Heart left ventricle (tissue), 13 donors: Measurements from ENCODE around the gene IFIT2.

Experiments used
- CTCF ChIP-seq, 12 donors: fragments of 200-600 bp; sonication (generic) in 4 of 12; IDR thresholded peaks; one replicate each; pipeline versions ENCODE4 v1.5.0 to v1.8.0; 2018 to 2022; ENCODE audit warnings: antibody characterized with exemption in 12 of 12, mild to moderate bottlenecking in 5 of 12
- POLR2A ChIP-seq, 2 donors: fragments of 450-650 bp; IDR thresholded peaks; one replicate each; pipeline ENCODE4 v1.6.1; 2017; ENCODE audit warnings: antibody characterized with exemption in 2 of 2, mild to moderate bottlenecking in 2 of 2, moderate library complexity in 2 of 2
- donor health status: ischemic (EF 13 %, LVEDD 7.1; RV severe dilation, severe dysfunction).
- donor health status: DM: no; HTN: yes; CAD: no.
- donor health status: DM: no; HTN: no; CAD: no.
- donor health status: ischemic (EF 25% LVEDD 6.9; RV normal size, moderate dysfunction).
- donor health status: ischemic (EF 25% LVEDD 5.7; RV mildly dilated, moderate dysfunction).
- donor health status: ischemic (EF 35%, LVEDD 5.7; RV mildly dilated, moderate dysfunction).
- donor health status: nonischemic (EF 11% LVEDD 7.7; RV severe dilation, severe dysfunction).
- donor health status: DM: yes; HTN: yes; CAD: no.
- donor health status: PGD.
- donor health status: ischemic (EF 29% LVEDD 5.4; RV normal size, mild dysfunction).
- donor health status: nonischemic (EF 23%, LVEDD 6.1; RV moderate dilation, normal function).

- no peak for TF ChIP-seq POLR2A (IDR thresholded peaks at IDR 0.05)
- no peak for TF ChIP-seq CTCF (IDR thresholded peaks at IDR 0.05)
These were observed 4.1 kb downstream of the IFIT2 start for GRCh38 chr10:89305766-89306433.
